ENCODE measurements around the gene MPRIP.

MPRIP gene

DNA sequence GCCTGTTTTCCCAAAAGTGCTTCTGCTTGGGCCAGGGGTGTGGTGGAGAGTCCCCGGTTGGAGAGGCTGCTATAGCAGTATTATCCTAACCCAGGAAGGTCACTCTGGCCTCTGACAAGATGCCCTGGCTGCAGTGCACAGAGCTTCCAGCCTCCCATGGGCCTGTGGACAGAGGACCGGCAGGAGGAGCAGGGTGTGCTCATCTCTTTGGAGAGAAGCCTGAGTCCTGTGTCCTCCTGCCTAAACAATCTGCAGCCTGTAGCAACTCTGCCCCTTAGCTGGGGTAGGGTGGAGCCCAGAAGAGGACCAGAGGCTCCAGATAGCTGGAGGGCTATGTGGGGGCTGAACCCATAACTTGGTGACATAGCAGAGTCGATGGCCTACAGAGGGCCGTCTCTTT lies 78.0 kb downstream of the MPRIP start:
- Histone ChIP-seq H3K27me3 (ENCODE audit: insufficient read depth, low read length, poor library complexity) (no peaks in the 10 kb centered on the region), H3K4me3 (ENCODE audit: low read depth in 1 of 2, low read length in 2 of 2) (no peak overlapping the region), H2AFZ (ENCODE audit: low read depth, low read length) (no peak overlapping the region), H3K9ac (ENCODE audit: low read depth, low read length) (no peak overlapping the region), H3K27ac (ENCODE audit: low read length) (peak overlapping the region; percentile 36; the same call in 1 of the 2 replicates), H3K9me3 (ENCODE audit: insufficient read depth, low read length, severe bottlenecking) (no peaks in the 10 kb centered on the region), H3K36me3 (ENCODE audit: insufficient read depth, low read length) (no peaks in the 10 kb centered on the region), H3K79me2 (ENCODE audit: insufficient read depth, low read length) (peaks cover 94% of the 10 kb centered on the region), H3K4me2 (ENCODE audit: insufficient read depth, low read length) (no peak overlapping the region), H4K20me1 (ENCODE audit: insufficient read depth, low read length) (peaks cover 87% of the 10 kb centered on the region), H3K4me1 (ENCODE audit: insufficient read depth, low read length) (peaks cover 18% of the 10 kb centered on the region; the same call in 1 of the 2 replicates)
- ATAC-seq (ENCODE audit: insufficient read depth, low read depth) (no peak), DNase-seq (no peak)
- TF ChIP-seq, protein P1, sequence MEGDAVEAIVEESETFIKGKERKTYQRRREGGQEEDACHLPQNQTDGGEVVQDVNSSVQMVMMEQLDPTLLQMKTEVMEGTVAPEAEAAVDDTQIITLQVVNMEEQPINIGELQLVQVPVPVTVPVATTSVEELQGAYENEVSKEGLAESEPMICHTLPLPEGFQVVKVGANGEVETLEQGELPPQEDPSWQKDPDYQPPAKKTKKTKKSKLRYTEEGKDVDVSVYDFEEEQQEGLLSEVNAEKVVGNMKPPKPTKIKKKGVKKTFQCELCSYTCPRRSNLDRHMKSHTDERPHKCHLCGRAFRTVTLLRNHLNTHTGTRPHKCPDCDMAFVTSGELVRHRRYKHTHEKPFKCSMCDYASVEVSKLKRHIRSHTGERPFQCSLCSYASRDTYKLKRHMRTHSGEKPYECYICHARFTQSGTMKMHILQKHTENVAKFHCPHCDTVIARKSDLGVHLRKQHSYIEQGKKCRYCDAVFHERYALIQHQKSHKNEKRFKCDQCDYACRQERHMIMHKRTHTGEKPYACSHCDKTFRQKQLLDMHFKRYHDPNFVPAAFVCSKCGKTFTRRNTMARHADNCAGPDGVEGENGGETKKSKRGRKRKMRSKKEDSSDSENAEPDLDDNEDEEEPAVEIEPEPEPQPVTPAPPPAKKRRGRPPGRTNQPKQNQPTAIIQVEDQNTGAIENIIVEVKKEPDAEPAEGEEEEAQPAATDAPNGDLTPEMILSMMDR (IDR thresholded peaks at IDR 0.05; ENCODE audit: borderline replicate concordance, extremely low read depth, low read length, poor library complexity, severe bottlenecking), result no peak
- TF ChIP-seq EZH2 (IDR thresholded peaks at IDR 0.05; ENCODE audit: borderline replicate concordance, low read depth, low read length, severe bottlenecking), result no peak

DNA sequence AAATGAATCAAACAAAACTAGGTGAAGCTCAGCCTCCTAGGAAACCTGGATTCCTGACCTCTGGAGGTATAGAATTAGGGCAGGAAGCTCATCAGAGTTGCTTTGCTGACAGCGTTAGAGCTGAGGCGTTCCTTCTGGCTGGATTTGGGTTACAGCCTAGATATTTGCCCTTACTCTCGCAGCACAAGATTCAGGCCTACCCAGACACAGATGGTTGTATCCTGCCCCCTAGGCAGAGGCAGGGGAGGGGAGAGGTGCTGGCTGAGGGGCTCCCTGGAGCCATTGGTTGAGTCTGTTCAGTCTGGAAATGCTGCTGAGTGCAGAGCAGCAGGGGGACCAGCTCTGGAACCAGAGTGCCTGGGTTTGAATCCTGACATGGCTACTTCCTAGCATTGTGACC lies 78.4 kb downstream of the MPRIP start:
- no peak overlapping the region for H3K4me2 ChIP-seq (ENCODE audit: insufficient read depth, low read length)
- no peaks in the 10 kb centered on the region for H3K9me3 ChIP-seq (ENCODE audit: insufficient read depth, low read length, severe bottlenecking)
- ATAC-seq (ENCODE audit: insufficient read depth, low read depth), result no peak
- no peak overlapping the region for H3K27ac ChIP-seq (ENCODE audit: low read length)
- no peaks in the 10 kb centered on the region for H3K36me3 ChIP-seq (ENCODE audit: insufficient read depth, low read length)
- peaks cover 87% of the 10 kb centered on the region for H4K20me1 ChIP-seq (ENCODE audit: insufficient read depth, low read length)
- peaks cover 94% of the 10 kb centered on the region for H3K79me2 ChIP-seq (ENCODE audit: insufficient read depth, low read length)
- H3K4me3 ChIP-seq (ENCODE audit: low read depth in 1 of 2, low read length in 2 of 2), result no peak overlapping the region
- no peak for DNase-seq
- peaks cover 18% of the 10 kb centered on the region; the same call in 1 of the 2 replicates for H3K4me1 ChIP-seq (ENCODE audit: insufficient read depth, low read length)
- H3K27me3 ChIP-seq (ENCODE audit: insufficient read depth, low read length, poor library complexity), result no peaks in the 10 kb centered on the region
- no peak overlapping the region for H3K9ac ChIP-seq (ENCODE audit: low read depth, low read length)
- TF ChIP-seq, protein P1 (IDR thresholded peaks at IDR 0.05; ENCODE audit: borderline replicate concordance, extremely low read depth, low read length, poor library complexity, severe bottlenecking), result no peak
- TF ChIP-seq EZH2 (IDR thresholded peaks at IDR 0.05; ENCODE audit: borderline replicate concordance, low read depth, low read length, severe bottlenecking), result no peak
- no peak overlapping the region for H2AFZ ChIP-seq (ENCODE audit: low read depth, low read length)

DNA sequence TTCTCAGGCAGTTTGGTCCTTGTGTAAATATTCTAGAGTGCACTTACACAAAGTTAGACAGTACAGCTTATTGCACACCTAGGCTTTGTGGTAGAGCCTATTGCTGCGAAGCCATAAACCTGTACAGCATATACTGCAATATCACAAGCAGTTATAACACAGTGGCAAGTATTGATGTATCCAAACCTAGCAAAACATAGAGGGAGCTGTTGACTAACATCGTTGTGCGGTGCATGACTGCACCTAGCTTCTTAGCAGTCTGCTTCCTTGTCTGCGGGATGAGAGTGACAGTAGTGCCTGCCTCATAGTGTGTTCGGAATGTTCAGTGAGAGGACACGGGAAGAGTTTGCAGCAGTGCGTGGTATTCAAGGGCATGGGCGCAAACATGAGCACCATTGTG lies 78.9 kb downstream of the MPRIP start:
- no peaks in the 10 kb centered on the region for H3K9me3 ChIP-seq (ENCODE audit: insufficient read depth, low read length, severe bottlenecking)
- 0 out of 2 replicates have a peak, but pooled peaks cover 1% of the 10 kb centered on the region for H3K36me3 ChIP-seq (ENCODE audit: insufficient read depth, low read length)
- TF ChIP-seq, protein P1 (IDR thresholded peaks at IDR 0.05; ENCODE audit: borderline replicate concordance, extremely low read depth, low read length, poor library complexity, severe bottlenecking), result no peak
- TF ChIP-seq EZH2 (IDR thresholded peaks at IDR 0.05; ENCODE audit: borderline replicate concordance, low read depth, low read length, severe bottlenecking), result no peak
- H3K27me3 ChIP-seq (ENCODE audit: insufficient read depth, low read length, poor library complexity), result no peaks in the 10 kb centered on the region
- ATAC-seq (ENCODE audit: insufficient read depth, low read depth) (no peak), DNase-seq (no peak)
- no peak overlapping the region for H3K27ac ChIP-seq (ENCODE audit: low read length)
- H3K4me2 ChIP-seq (ENCODE audit: insufficient read depth, low read length), result no peak overlapping the region
- H4K20me1 ChIP-seq (ENCODE audit: insufficient read depth, low read length), result peaks cover 88% of the 10 kb centered on the region
- H2AFZ ChIP-seq (ENCODE audit: low read depth, low read length), result no peak overlapping the region
- H3K9ac ChIP-seq (ENCODE audit: low read depth, low read length), result no peak overlapping the region
- no peak overlapping the region for H3K4me3 ChIP-seq (ENCODE audit: low read depth in 1 of 2, low read length in 2 of 2)
- peaks cover 18% of the 10 kb centered on the region; the same call in 1 of the 2 replicates for H3K4me1 ChIP-seq (ENCODE audit: insufficient read depth, low read length)
- H3K79me2 ChIP-seq (ENCODE audit: insufficient read depth, low read length), result peaks cover 93% of the 10 kb centered on the region

Measured in DND-41 (cell line).